Activated T-cell treated with anti-CD3 and anti-CD28 coated beads, Interleukin-2, amount 50 U/mL, for 1 hour (primary cell): ENCODE data around the gene NTN4.
"Not testable (repeated sequence)": the region's sequence is repeated elsewhere in the genome, so short reads cannot be mapped to it uniquely, and the experiment has no call there.

Source experiments
- DNase-seq: peaks from one replicate; pipeline ENCODE4 v3.0.0-alpha.2; 2020

Gene NTN4

DNA sequence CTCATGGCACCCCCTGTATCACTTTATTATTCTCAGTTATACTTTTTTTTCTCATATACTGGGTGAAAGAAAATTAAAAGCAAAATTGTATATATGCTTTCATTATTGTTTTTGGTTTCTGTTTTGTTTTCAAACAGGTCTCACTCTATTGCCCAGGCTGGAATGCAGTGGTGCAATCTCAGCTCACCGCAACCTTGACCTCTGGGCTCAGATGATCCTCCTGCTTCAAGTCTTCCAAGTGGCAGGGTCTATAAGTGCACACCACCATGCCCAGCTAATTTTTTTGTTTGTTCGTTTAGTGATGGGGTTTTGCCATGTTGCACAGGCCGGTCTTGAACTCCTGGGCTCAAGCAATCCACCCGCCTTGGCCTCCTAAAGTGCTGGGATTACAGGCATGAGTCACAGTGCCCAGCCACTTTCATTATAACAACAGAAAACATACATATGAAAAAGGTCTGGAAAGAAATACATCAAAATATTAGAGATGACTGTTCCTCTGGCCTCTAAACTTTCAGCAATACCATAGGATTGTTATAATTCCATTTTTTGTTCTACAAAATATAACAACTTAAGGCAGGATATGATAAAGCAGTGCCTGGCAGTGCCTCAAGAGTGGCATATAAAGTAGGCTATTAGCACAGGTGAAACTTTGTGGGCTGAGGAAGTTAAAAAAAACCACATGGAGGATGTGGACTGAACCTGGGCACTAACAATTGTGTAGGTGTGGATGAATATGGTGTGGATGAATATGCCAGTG, 5.8 kb upstream of the NTN4 start:
- no peak for DNase-seq

DNA sequence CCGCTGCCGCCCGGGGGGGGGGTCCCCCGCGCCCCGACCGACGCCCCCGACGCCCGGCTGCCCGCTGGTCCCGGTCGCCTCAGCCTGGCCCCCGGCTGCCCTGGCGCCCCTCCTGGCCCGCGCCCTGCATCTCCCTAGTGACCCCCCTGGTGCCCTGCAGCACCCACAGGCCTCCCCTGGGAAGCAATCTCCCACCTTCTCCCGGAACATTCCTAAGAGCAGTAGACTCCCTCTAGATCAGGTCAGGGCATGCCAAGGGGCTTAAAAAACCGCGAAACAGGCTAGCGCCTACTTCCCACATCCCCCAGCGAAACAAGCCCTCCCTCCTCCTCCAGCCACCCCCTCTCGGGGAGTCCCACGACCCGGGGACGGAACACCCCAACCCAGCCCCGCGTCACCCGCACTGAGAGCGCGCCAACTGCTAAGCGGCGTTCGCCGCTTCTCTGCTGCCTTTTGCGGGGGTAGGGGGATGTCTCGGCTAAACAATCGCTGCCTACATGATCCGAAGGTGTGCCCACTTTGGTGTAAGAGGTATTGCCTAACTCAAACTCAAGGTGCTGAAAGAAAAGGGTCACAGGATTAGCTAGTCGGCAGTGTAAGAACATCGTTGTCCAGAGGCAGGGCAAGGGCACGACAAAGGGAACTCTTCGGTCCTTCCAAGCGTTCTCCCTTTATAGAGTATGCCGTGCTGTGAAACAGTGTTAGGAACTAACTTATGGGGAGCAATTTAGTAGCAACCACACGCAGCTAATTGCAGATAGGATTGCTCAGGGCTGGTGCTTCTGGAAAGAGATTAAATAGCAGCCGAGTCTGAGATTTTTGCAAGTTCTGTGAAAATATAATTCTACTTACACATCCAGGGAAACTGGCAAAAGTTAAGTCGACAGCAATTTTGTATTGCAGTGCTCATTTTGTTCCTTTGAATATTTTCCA, 619 bp upstream of the NTN4 start:
- DNase-seq: peak; percentile 42

DNA sequence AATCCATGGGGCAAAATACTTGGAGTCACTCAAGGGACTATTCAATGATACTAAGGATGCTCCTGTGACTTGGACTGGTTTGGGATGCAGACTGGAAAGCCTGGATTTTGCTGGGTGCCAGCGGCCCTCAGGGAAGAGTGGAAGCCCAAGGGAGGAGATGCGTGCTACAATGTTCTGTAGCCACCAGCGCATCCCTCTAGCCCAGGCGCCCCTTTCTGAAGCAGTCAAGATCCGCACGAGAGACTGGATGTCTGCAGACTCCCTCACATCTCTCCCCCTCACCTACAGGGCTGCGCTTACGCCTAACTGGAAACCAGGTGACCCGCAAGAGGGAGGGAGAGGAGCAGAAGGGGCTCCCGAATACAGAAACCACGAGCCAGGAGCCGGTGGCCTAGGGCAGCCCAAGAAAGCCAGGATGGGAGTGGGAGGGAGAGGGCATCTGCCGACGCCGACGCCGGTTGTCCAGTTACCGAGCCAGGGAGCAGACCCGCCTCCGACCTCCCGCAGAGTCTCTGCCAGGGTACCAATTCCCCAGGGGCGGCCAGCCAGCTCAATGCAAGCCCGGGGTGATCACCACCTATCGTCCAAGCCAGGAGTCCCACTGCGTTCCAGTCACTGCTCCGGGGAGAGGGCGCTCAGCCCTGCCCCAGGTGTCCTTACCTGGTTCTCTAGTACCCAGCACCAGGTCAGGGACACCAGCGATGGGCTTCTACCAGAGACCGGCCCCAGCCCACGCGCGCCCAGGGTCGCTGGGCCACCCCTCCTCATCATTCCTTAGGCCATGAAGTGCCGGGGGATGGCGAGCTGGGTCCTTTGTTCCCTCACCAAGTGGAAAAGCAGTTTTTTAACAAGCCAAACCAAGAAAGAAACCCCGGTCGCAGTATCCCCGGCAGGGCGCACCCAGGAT, 1.2 kb downstream of the NTN4 start:
- DNase-seq: no peak

DNA sequence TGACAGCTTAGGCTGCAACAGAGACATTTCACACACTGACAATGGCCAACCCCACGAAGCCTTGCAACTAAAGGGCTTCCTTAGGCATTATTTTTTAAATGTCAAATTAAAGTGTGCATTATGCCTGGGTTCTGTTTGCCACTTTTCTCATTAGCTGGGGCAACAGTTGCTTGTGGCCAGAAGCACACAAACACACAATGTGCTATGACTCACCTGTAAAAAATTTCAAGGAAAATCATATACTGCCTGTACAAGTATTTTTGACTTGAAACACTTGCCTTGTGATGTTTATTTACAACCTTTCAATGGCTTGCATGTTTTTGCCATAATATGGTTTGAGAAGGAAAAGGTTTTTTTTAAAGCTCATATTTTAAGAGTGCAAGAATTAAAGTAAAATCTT, 1.9 kb downstream of the NTN4 start:
- DNase-seq: no peak

DNA sequence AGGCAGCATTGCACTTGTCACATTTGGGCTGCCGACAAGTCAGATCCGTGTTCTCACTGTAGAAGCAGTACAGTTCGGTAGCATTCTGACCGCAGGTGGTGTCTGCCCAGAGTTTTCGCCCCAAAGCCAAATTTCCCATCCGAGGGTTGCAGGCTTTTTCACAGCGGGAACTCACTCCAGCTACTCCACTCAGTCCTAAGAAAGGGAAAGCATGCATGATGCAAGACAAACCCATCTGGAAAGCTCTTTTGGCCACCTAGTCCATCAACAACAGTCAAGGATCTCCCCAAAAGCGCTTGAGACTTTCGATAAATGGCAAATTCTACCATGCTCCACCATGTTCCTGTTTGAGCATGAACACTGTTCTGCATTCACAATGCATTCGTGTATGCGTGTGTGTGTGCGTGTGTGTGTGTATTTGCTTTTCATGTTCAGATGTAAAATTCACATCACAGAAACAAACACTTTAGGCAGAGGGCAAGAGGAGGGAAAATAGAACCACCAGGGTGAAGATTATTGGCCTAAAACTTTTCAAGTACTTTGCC, 3.2 kb downstream of the NTN4 start:
- DNase-seq: no peak

DNA sequence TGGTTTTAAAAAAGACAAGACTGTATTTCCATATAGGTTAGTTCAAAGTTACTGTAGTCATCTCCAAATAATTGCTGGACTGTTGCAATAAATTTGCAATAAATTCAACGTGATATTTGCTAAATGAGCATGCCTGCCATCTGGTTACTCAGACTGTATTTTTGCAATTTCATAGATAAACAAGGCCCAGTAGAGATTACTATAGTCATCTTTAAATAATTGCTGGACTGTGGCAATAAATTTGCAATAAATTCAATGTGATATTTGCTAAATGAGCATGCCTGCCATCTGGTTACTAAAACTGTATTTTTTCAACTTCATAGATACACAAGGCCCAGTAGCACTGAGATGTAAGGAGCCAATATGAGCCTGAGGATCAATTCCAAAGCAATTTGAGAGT, 5.6 kb downstream of the NTN4 start:
- no peak for DNase-seq

DNA sequence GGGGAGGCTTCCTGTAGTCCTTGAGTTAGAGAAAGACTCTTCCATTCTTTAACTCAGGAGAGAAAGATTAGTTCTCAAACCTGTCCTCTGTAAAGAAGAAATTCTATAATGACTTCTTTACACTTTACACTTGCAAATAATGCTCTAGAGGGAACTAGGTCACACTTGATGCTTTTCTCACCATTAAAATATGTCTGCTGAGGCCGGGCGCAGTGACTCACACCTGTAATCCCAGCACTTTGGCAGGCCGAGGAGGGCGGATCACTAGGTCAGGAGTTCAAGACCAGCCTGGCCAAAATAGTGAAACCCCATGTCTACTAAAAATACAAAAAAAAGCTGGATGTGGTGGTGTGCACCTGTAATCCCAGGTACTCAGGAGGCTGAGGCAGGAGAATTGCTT, 6.3 kb downstream of the NTN4 start:
- DNase-seq: no peak

DNA sequence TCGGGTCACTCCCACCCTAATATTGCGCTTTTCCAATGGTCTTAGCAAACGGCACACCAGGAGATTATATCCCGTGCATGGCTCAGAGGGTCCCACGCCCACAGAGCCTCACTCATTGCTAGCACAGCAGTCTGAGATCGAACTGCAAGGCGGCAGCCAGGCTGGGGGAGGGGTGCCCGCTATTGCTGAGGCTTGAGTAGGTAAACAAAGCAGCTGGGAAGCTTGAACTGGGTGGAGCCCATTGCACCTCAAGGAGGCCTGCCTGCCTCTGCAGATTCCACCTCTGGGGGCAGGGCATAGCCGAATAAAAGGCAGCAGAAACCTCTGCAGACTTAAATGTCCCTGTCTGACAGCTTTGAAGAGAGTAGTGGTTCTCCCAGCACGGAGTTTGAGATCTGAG, 15.1 kb downstream of the NTN4 start:
- not testable (repeated sequence) for DNase-seq

DNA sequence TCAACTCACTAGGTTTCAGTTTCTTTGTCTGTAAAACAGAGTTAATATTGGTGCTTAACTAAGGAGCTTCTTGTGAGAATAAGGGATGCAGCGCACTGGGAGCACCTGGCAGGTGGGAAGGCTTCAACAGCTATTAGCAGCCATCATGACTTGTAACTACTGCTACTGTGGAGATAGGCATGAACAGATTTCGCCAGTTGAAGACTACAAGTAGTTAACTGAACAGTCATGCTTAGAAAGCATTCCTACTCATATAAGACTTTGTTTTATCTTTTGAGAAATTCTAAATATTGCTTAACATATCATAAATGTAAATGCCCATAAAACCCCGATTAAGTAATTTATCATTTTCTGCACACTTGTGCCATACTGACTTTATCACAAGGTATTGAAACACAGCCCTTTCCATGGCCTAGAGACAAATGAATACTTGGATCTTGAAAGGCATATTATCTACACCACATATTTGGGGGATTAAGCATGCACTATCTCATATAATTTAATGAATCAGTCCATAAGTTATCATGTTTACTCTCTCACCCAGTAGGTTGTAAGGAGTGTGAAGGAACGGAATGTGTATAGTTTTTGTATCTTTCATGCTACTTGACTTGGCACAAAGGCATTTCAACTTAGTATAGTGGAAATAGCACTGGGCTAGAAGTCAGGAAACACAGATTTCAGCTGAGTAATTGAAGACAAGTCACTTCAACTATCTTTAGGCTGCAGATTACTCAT, 16.1 kb downstream of the NTN4 start:
- DNase-seq: no peak

DNA sequence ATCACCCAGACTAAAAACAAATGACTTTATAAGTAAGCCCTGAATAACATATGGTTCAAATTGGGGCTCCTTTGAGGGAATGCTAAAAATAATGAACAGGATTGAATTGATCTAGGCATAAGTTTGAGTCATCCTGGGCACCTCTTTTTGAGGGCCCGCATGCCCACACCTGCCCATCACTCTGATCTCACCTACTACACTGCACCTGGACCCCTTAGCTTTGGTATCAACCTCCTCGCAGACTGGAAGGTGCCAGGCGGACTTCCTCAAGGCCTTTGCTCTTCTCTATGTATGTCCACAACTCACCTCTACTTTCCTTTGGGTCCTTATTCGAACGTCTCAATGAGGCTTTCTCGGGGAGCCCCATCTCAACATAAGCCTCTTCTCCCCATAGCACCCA, 17.2 kb downstream of the NTN4 start:
- DNase-seq: no peak

DNA sequence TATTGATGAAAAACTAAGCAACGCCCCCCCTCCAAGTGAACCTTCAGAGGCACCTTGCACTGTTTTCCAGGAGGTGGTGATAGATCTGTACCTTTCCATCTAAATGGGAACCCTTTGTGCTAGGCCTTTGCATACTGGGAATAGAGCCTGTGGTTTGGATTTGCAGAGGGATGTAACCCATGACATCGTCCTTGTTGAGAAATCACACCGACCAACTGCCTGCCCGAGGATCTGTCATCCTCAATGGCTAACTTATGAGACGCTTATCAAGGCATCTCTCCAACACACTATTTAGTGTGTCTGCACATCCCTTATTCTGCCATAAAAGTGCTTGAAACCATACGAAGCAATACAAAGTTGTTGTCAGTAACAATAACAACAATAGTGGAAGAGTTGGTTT, 22.9 kb downstream of the NTN4 start:
- no peak for DNase-seq

DNA sequence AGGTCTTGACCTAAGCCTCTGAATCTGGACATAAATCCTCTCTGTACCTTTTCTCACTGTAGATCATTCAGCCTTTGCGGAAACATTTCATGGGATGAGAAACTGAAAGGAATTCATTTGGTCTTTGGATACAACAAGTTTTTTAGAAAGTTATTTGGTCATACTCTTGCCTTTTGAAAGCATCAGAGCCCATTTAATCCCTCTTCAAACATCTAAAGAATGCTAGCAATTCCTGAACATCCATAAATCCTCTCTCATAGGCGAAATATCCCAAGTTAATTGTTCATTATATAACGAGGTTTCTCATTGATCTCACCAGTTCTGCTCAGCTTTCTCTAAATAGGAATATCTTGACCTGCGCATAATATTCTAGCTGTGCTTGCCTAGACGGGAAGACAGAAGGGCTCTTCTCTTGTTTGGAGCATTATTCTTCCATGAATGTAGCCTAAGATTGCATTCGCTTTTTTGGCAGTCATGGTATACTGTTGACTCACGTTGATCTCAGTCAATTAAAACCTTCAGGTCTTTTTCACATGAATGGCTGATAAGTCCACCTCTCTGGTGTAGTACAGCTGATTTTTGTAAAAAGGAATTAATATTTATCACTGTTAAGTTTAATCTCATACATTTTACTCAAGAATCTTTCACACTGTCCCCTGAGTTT, 24.1 kb downstream of the NTN4 start:
- DNase-seq: no peak

DNA sequence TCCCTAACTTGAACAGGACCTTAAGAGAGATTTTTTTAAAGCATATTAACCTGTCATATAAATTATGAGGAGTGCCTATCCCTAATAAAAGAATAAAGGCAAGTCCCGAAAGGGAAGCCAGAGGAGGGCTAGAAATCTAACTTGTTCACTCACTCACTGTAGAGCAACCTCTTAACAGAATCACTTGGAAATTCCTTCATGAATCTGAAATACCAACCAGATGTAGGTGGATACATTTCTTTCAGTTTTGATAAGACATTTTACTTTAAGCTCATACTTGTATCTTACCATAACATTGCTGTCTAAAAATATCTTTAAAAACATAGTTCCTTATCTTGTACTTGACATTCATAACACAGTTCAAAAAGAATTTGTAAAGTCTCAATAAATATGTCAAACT, 25.7 kb downstream of the NTN4 start:
- DNase-seq: no peak

DNA sequence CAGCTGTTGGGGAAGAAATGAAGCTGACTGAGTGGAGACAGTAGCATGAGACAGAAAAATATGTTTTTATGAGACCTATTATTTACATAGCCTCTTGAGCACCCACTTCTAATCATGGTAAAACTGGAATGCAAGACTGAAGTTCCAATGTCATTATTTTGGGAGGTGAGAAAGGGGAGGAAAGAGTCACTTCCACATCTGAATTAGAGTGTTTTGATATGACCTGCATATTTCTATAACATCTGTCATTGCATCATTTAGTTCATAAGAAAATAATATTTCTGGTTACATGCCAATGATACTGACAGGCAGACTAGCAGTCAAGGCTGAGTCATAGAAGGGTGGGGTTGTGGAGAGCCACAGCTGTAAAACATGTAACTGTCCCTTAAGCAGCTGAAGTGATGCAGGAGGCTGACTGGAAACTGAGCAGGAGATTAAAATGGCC, 26.7 kb downstream of the NTN4 start:
- DNase-seq: no peak

DNA sequence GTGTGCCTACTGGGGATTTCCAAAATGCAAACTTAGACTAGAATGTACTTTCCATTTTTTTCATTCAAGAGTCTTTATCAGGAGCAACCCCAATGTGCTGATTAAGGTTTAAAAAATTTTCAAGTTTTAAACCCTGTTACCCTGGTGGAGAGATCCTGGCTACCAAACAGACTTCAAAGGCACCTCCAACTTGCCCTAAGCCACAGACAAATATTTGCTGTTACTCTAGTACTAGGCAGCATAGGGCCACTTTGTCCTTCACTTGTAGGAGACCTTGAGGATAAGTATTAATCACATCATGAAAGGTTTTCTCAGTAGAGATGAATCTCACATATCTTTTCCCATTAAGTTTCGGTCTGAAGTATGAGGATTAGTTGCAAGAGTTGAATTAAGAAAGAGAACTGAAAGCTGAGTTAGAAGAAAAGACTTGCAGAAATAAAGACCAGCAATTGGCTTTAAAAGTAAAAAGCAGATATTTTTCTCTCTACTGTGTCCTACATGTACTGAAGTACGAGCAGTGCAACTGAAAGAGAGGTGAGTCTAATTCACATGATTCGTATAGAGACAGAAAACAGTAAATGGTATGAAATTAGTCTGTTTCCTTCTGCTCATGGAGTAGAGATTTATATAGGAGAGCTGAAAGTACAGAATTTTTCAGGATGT, 28.3 kb downstream of the NTN4 start:
- no peak for DNase-seq

DNA sequence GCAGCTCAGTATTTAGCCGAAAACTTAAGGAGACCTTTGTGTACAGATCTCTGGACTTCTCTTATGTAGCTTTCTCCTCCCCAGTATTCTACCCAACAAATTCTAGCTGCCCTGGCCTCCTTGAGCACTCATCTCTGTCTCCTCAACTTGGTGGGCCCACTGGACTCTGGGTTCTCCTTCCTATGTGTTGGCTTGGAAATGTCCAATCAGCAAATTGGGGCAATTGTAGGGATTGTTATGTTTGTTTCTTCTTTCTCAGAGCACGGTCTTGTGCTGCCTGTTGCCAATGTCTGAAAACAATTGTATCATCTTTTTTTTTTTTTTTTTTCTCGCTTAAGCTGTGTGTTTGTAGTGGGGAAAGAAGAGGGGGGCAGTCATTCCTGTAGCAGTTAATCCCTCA, 30.2 kb downstream of the NTN4 start:
- no peak for DNase-seq

DNA sequence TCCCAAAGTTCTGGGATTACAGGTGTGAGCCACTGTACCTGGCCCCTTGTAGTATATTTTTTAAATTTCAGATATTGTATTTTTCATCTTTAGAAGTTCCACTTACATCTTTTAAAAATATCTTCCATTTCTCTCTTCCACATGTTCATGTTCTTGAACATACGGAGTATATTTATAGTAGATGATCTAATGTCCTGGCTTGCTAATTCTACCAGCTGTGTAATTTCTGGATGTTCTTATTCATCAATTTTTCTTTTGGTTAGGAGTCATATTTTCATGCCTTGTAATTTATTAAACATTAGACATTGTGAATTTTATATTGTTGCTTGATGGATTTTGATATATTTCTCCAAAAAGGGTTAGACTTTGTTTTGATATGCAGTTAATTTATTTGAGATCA, 30.8 kb downstream of the NTN4 start:
- no peak for DNase-seq

DNA sequence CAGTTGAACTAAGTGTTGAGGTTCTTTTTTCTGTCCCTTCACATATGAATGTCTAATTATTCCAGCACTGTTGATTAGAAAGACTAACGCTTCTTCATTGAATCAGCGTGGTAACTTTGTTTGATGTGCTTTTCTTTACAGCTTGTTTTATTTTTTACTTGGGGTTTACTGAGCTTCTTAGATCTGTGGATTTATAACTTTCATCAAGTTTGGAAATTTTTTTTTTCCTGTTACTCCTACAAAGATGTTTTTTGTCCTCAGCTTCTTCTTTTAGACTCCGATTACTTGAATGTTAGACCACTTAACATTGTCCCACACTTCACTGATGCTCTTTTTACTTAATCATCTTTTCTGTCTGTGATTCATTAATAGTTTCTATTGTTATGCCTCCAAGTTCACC, 31.5 kb downstream of the NTN4 start:
- DNase-seq: no peak

DNA sequence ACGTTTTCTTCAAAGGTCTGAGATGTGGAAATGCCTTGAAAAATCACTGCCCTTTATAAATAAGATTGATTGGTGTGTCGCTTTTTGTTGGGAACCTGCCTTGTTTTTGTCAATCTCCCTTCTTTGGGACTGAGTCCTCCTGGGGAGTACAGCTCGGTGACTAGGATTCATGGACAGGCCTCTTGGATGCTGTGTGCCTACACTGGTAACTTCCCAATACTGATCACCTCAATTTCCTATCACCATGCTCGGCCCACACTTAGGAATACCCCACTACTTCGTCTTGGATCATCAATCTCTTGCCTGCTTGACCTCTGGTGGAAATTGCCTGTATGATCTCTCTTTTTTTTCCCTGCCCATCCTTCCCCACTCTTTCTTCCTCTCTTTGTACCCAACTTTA, 34.2 kb downstream of the NTN4 start:
- no peak for DNase-seq

DNA sequence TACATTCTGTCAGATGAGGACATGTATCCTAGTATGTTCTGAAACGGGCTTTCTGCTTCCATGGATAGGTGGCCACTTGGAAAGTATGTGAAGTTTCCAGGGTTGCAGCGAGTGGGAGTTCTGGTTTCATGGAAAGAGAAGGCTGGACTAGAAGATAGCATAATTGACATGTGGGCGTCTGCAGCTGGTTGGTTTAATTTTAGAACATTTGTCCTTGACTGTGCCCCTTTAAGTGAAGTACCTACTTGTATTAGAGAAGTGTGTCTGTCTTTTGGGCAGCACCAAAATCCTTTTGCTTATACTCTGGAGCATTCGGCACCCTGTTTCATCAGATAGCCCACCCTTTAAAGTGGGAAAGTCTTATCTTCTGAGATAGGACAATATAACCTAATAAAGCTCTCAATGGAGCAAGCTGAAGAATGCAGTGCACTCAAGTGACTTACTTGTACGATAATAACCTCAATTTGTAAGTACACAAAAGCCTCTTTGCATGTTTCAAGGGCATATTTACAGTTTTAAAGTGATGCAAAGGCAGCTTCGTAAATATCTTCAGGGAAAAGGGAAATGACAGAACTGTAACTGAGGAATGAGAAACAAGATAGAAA, 35.2 kb downstream of the NTN4 start:
- no peak for DNase-seq

DNA sequence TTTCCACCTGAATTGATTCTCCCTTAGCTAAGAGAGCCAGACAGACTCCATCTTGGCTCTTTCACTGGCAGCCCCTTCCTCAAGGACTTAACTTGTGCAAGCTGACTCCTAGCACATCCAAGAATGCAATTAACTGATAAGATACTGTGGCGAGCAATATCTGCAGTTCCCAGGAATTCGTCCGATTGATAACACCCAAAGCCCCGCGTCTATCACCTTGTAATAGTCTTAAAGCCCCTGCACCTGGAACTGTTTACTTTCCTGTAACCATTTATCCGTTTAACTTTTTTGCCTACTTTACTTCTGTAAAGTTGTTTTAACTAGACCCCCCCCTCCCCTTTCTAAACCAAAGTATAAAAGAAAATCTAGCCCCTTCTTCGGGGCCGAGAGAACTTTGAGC, 44.5 kb downstream of the NTN4 start:
- DNase-seq: not testable (repeated sequence)
